GM10266 (cell line): ENCODE data around the gene CEACAM3.
A peak's percentile ranks its signal among the peaks of the same experiment; 100 is the strongest.
"Not testable (repeated sequence)": the region's sequence is repeated elsewhere in the genome, so short reads cannot be mapped to it uniquely, and the experiment has no call there.

ENCODE experiments used
- DNase-seq: peaks from one replicate; pipeline ENCODE4 v3.0.0; 2012; ENCODE audit errors: extremely low spot score
- CTCF ChIP-seq: IDR thresholded peaks from 2 replicates; pipeline ENCODE4 v1.5.1; 2012; ENCODE audit warnings: mild to moderate bottlenecking, low read depth; ENCODE audit not compliant: control insufficient read depth, insufficient read depth; ENCODE audit errors: missing control alignments

Gene CEACAM3

GRCh38 chr19:41784312-41784711 lies 12.1 kb upstream of the CEACAM3 start:
- no peak for TF ChIP-seq CTCF
- no peak for DNase-seq

GRCh38 chr19:41784743-41785142 lies 11.6 kb upstream of the CEACAM3 start:
- DNase-seq = no peak
- no peak for TF ChIP-seq CTCF

- TF ChIP-seq CTCF = peak; percentile 96
- peak; percentile 78 for DNase-seq
Measured at GRCh38 chr19:41785653-41786052, 10.7 kb upstream of the CEACAM3 start.

GRCh38 chr19:41787055-41787454 lies 9.3 kb upstream of the CEACAM3 start:
- DNase-seq = no peak
- no peak for TF ChIP-seq CTCF

- not testable (repeated sequence) for DNase-seq
Measured at GRCh38 chr19:41788518-41788917, 7.9 kb upstream of the CEACAM3 start.

- not testable (repeated sequence) for DNase-seq
Measured at GRCh38 chr19:41789053-41789452, 7.3 kb upstream of the CEACAM3 start.

GRCh38 chr19:41792513-41793413 lies 3.6 kb upstream of the CEACAM3 start:
- peak; percentile 46 for DNase-seq
- peak; percentile 72 for TF ChIP-seq CTCF

- no peak for DNase-seq
- TF ChIP-seq CTCF = no peak
Measured at GRCh38 chr19:41793414-41793727, 3.0 kb upstream of the CEACAM3 start.
